Gastroesophageal sphincter (tissue), 4 donors: ENCODE measurements around the gene FAM9B. TPM values are rescaled to one million over a fixed set of nuclear protein-coding genes. Genes with fewer than 3 reads are reported as not detected.
"Not testable (repeated sequence)": the region's sequence is repeated elsewhere in the genome, so short reads cannot be mapped to it uniquely, and the experiment has no call there.

Experiments
- ATAC-seq: fragments of 150-250 bp; one replicate; pipeline ENCODE4 v1.9.1; 2016; ENCODE audit warnings: mild to moderate bottlenecking, moderate library complexity
- H3K27ac ChIP-seq, 4 donors: fragments of 200-600 bp; sonication (generic) in 3 of 4; 1 replicate in 3 of 4; 2 replicates in 1 of 4; pipeline ENCODE4 v1.5.1; 2016 to 2019
- H3K27me3 ChIP-seq: fragments of 200-600 bp; sonication (generic); one replicate; pipeline ENCODE4 v1.5.1; 2019
- H3K36me3 ChIP-seq, 2 donors: fragments of 200-600 bp; sonication (generic); one replicate each; pipeline ENCODE4 v1.5.1; 2019; ENCODE audit warnings: control low read depth in 1 of 2
- H3K4me1 ChIP-seq, 3 donors: fragments of 200-600 bp; sonication (generic); 1 replicate in 2 of 3; 2 replicates in 1 of 3; pipeline ENCODE4 v1.5.1; 2016 to 2019; ENCODE audit warnings: control low read depth in 2 of 3
- H3K4me3 ChIP-seq, 2 donors: fragments of 200-600 bp; sonication (generic); one replicate each; pipeline ENCODE4 v1.5.1; 2019; ENCODE audit warnings: mild to moderate bottlenecking in 1 of 2, moderate library complexity in 1 of 2
- H3K9me3 ChIP-seq, 3 donors: fragments of 200-600 bp; sonication (generic); one replicate each; pipeline ENCODE4 v1.5.1; 2017 to 2019; ENCODE audit warnings: control low read depth in 2 of 3
- EP300 ChIP-seq: sonication (generic); formaldehyde crosslinking; IDR thresholded peaks from one replicate; pipeline ENCODE4 v1.6.1; 2017; ENCODE audit warnings: antibody characterized with exemption, mild to moderate bottlenecking
- POLR2A ChIP-seq, 2 donors: fragments of 450-650 bp; IDR thresholded peaks; one replicate each; pipeline ENCODE4 v1.6.1; 2017; ENCODE audit warnings: antibody characterized with exemption in 2 of 2, mild to moderate bottlenecking in 2 of 2, moderate library complexity in 1 of 2
- POLR2AphosphoS5 ChIP-seq: sonication (generic); formaldehyde crosslinking; IDR thresholded peaks from one replicate; pipeline ENCODE4 v1.6.1; 2017; ENCODE audit warnings: antibody characterized with exemption
- WGBS, 2 donors: methylation state at CpG; one replicate each; pipeline ENCODE4 v1.1.5; 2018; ENCODE audit warnings: low coverage in 1 of 2; 5-methylcytosine and 5-hydroxymethylcytosine counted together
- total RNA-seq, 4 donors: library from RNA; depleted of rRNA; stranded (reverse); fragments of >200 nt; gene quantifications; one replicate each; pipeline ENCODE4 v1.1.0, GENCODE V29; 2016
- TF ChIP-seq, protein P1 (sequence below), 4 experiments: fragments of 200-600 bp in 2 of 4; fragments of 450-650 bp in 2 of 4; sonication (generic) in 1 of 4; IDR thresholded peaks; one replicate each; pipeline ENCODE4 v1.5.1; 2017 to 2019; ENCODE audit warnings: antibody characterized with exemption in 4 of 4, mild to moderate bottlenecking in 2 of 4, moderate library complexity in 2 of 4

FAM9B gene
- total RNA-seq, 4 donors from 2014 or later: not detected

- TF ChIP-seq EP300 (no peak), POLR2AphosphoS5 (no peak), POLR2A (IDR thresholded peaks at IDR 0.05) (no peak)
- TF ChIP-seq, protein P1, sequence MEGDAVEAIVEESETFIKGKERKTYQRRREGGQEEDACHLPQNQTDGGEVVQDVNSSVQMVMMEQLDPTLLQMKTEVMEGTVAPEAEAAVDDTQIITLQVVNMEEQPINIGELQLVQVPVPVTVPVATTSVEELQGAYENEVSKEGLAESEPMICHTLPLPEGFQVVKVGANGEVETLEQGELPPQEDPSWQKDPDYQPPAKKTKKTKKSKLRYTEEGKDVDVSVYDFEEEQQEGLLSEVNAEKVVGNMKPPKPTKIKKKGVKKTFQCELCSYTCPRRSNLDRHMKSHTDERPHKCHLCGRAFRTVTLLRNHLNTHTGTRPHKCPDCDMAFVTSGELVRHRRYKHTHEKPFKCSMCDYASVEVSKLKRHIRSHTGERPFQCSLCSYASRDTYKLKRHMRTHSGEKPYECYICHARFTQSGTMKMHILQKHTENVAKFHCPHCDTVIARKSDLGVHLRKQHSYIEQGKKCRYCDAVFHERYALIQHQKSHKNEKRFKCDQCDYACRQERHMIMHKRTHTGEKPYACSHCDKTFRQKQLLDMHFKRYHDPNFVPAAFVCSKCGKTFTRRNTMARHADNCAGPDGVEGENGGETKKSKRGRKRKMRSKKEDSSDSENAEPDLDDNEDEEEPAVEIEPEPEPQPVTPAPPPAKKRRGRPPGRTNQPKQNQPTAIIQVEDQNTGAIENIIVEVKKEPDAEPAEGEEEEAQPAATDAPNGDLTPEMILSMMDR (IDR thresholded peaks at IDR 0.05): no peak
- H3K4me3 ChIP-seq: no peak overlapping the region
- H3K36me3 ChIP-seq: no peaks in the 10 kb centered on the region
- no peak overlapping the region for H3K27ac ChIP-seq
- no peaks in the 10 kb centered on the region for H3K27me3 ChIP-seq
- no peaks in the 10 kb centered on the region for H3K9me3 ChIP-seq
- WGBS, 2 donors: no CpG with 5 or more reads among the region's 17 CpGs
- peak; percentile 22 for ATAC-seq
- no peaks in the 10 kb centered on the region for H3K4me1 ChIP-seq
Measured at GRCh38 chrX:9033179-9033578, 748 bp downstream of the FAM9B start.

DNA sequence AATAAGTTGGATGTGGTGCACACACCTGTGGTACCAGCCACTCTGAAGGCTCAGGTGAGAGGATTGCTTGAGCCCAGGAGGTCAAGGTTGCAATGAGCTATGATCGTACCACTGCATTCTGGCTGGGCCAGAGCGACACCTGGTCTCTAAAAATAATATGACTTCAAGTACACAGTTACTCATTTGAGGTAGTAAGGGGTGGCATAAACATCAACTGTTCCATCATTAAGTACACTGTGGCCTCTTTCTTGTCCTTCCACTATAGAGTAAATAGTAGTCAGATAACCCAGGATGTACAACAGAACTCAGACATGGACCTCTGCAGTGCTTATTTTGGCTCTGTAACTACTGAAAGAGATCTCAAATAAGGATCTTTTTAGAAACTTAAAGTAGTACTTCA lies 10.6 kb downstream of the FAM9B start:
- Histone ChIP-seq H3K9me3 (no peaks in the 10 kb centered on the region), H3K4me3 (no peak overlapping the region), H3K27me3 (no peaks in the 10 kb centered on the region), H3K4me1 (no peaks in the 10 kb centered on the region), H3K36me3 (no peaks in the 10 kb centered on the region), H3K27ac (no peak overlapping the region)
- WGBS, 2 donors: 78 to 90% methylated on average over 2 of the region's 2 CpGs
- TF ChIP-seq EP300: no peak
- no peak for TF ChIP-seq POLR2AphosphoS5
- no peak for TF ChIP-seq POLR2A (IDR thresholded peaks at IDR 0.05)
- TF ChIP-seq, protein P1 (IDR thresholded peaks at IDR 0.05): no peak
- ATAC-seq: no peak

DNA sequence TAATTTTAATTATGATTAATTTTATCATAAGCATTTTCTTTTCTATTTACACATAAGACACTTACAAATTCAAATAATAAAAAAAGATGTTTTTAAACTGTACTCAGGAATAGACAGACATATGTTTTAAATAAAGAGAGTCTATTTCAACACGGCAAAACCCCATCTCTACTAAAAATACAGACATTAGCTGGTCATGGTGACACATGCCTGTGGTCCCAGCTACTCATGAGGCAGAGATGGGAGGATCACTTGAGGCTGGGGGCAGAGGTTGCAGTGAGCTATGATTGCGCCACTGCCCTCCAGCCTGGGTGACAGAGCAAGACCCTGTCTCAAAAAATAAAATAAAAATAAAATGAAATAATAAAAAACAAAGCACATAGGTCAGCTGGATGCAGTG lies 14.8 kb downstream of the FAM9B start:
- no peaks in the 10 kb centered on the region for H3K4me1 ChIP-seq
- TF ChIP-seq POLR2A (IDR thresholded peaks at IDR 0.05) (no peak), POLR2AphosphoS5 (no peak), EP300 (no peak)
- TF ChIP-seq, protein P1 (IDR thresholded peaks at IDR 0.05): no peak
- no peaks in the 10 kb centered on the region for H3K9me3 ChIP-seq
- no peaks in the 10 kb centered on the region for H3K27me3 ChIP-seq
- H3K27ac ChIP-seq: no peak overlapping the region
- no peak overlapping the region for H3K4me3 ChIP-seq
- WGBS, 2 donors: 70 to 79% methylated on average over 1 to 2 of the region's 2 CpGs
- no peaks in the 10 kb centered on the region for H3K36me3 ChIP-seq
- ATAC-seq: no peak

- not testable (repeated sequence) for H3K4me1 ChIP-seq, ATAC-seq, H3K9me3 ChIP-seq, H3K27ac ChIP-seq, H3K27me3 ChIP-seq, H3K36me3 ChIP-seq, H3K4me3 ChIP-seq
- 47 to 73% methylated on average over 4 to 5 of the region's 5 CpGs for WGBS, 2 donors
Measured at GRCh38 chrX:9018332-9018731, 15.6 kb downstream of the FAM9B start.

DNA sequence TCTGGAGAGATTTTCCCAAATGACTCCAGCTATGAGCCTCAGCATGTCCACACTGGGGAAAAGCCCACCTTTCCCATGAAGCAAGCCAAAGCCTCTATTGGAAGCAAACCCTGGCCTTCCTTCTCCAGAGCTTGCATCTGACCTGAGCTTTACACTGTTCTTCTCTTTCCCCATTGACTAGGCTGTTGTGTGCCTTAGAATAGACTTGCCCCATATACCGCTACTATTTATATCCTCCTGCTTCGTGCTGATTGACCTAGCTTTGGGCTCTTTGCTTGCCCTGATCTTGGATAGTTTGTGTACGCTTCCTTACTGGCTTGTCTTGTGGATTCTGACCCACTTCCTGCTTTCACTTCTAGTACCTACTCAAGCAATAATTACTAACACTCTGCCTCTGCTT lies 30.9 kb downstream of the FAM9B start:
- no peaks in the 10 kb centered on the region for H3K36me3 ChIP-seq
- ATAC-seq: no peak
- 54 to 83% methylated on average over 3 of the region's 3 CpGs for WGBS, 2 donors
- H3K9me3 ChIP-seq: no peaks in the 10 kb centered on the region
- TF ChIP-seq, protein P1 (IDR thresholded peaks at IDR 0.05): no peak
- TF ChIP-seq POLR2AphosphoS5 (no peak), POLR2A (IDR thresholded peaks at IDR 0.05) (no peak), EP300 (no peak)
- H3K4me3 ChIP-seq: no peak overlapping the region
- no peaks in the 10 kb centered on the region for H3K27me3 ChIP-seq
- H3K4me1 ChIP-seq: no peaks in the 10 kb centered on the region
- no peak overlapping the region for H3K27ac ChIP-seq

DNA sequence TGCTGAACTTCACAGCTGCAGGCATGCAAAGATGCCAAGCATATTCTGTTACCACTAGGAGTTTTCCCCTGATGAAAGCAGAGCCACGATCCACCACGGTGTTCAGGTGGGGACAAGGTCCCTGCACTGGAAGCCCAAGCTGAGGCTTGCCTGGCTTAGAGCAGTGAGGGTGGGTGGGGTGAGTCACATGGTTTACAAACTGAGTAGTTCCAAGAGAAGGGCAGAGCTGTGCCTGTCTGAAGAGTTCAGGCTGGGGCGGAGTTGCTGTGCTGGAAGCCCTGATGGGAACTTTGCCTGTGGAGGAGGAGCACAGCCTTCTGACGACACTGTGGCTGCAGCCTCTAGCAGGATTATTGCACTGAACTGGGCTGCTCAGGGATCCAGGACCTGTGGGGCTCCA lies 45.5 kb downstream of the FAM9B start:
- WGBS, 2 donors: 20 to 47% methylated on average over 2 of the region's 4 CpGs
- peak; percentile 67 for ATAC-seq
- TF ChIP-seq EP300 (no peak), POLR2A (IDR thresholded peaks at IDR 0.05) (no peak)
- TF ChIP-seq, protein P1 (IDR thresholded peaks at IDR 0.05): no peak
- Histone ChIP-seq H3K4me3 (no peak overlapping the region), H3K27ac (no peak overlapping the region), H3K9me3 (no peaks in the 10 kb centered on the region), H3K27me3 (no peaks in the 10 kb centered on the region), H3K36me3 (no peaks in the 10 kb centered on the region), H3K4me1 (no peaks in the 10 kb centered on the region)
